Measurements from ENCODE around the gene A2ML1.

DNA sequence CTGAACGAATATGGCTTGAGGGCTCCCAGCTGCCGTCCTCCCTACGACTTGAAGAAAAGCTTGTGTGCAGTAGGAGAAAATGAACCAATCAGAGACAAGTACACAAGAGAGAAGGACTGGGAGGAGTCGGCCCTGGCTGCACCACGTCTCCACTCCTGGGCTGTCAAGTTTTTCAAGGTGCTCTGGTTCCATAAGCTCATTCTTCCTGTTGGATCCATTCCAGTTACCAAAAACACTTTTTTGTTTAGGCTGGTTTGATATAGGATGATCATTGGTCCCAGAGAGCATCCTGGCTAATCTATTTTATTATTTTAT is 2.8 kb upstream of the A2ML1 start:
- TF ChIP-seq, protein P1, sequence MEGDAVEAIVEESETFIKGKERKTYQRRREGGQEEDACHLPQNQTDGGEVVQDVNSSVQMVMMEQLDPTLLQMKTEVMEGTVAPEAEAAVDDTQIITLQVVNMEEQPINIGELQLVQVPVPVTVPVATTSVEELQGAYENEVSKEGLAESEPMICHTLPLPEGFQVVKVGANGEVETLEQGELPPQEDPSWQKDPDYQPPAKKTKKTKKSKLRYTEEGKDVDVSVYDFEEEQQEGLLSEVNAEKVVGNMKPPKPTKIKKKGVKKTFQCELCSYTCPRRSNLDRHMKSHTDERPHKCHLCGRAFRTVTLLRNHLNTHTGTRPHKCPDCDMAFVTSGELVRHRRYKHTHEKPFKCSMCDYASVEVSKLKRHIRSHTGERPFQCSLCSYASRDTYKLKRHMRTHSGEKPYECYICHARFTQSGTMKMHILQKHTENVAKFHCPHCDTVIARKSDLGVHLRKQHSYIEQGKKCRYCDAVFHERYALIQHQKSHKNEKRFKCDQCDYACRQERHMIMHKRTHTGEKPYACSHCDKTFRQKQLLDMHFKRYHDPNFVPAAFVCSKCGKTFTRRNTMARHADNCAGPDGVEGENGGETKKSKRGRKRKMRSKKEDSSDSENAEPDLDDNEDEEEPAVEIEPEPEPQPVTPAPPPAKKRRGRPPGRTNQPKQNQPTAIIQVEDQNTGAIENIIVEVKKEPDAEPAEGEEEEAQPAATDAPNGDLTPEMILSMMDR (IDR thresholded peaks at IDR 0.05) = no peak
- no peak for TF ChIP-seq EZH2 (IDR thresholded peaks at IDR 0.05)

Data from neural progenitor cell (in vitro differentiated cells).